DND-41 (cell line): ENCODE data around the gene WBP1L.

ENCODE experiments used
- EZH2 ChIP-seq: IDR thresholded peaks from 3 replicates; pipeline ENCODE4 v1.6.1; 2012; ENCODE audit warnings: borderline replicate concordance, low read depth, mild to moderate bottlenecking, moderate library complexity, low read length, inconsistent platforms; ENCODE audit not compliant: severe bottlenecking
- TF ChIP-seq, protein P1 (sequence below): IDR thresholded peaks from 2 replicates; pipeline ENCODE4 v1.5.1; 2012; ENCODE audit warnings: borderline replicate concordance, low read length, moderate library complexity, mild to moderate bottlenecking; ENCODE audit not compliant: poor library complexity, severe bottlenecking; ENCODE audit errors: extremely low read depth

DNA sequence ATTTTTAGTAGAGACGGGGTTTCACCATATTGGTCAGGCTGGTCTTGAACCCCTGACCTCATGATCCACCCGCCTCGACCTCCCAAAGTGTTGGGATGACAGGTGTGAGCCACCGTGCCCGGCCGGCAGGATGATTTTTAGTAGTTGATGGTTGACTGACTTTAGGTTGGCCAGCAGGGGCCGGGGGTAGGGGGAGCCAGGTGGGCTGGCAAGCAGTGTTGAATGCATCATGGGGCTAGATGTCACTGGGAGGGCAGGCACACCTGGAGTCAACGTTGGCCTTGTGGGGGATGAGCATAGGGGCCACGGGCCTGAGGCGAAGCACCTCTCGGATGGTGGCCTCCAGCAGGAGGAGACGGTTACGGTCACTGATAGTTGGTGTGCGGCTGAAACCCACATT, 88.5 kb downstream of the WBP1L start:
- TF ChIP-seq, protein P1, sequence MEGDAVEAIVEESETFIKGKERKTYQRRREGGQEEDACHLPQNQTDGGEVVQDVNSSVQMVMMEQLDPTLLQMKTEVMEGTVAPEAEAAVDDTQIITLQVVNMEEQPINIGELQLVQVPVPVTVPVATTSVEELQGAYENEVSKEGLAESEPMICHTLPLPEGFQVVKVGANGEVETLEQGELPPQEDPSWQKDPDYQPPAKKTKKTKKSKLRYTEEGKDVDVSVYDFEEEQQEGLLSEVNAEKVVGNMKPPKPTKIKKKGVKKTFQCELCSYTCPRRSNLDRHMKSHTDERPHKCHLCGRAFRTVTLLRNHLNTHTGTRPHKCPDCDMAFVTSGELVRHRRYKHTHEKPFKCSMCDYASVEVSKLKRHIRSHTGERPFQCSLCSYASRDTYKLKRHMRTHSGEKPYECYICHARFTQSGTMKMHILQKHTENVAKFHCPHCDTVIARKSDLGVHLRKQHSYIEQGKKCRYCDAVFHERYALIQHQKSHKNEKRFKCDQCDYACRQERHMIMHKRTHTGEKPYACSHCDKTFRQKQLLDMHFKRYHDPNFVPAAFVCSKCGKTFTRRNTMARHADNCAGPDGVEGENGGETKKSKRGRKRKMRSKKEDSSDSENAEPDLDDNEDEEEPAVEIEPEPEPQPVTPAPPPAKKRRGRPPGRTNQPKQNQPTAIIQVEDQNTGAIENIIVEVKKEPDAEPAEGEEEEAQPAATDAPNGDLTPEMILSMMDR: no peak
- no peak for TF ChIP-seq EZH2
